GM19239 (cell line): ENCODE measurements around the gene CPSF3.

Experiments
- DNase-seq: peaks from one replicate; pipeline ENCODE4 v3.0.0; 2011; ENCODE audit warnings: low spot score; ENCODE audit not compliant: insufficient read length
- FAIRE-seq: peaks from 2 replicates; lab custom pipeline; 2011; peaks lifted over from hg19 to GRCh38; lab: Jason Lieb, UNC

The CPSF3 gene

GRCh38 chr2:9423100-9423921 is at the start of gene CPSF3, which contains the start of gene ITGB1BP1:
Gene CPSF3, plus strand, starts transcription at chr2:9423654. Its CDS starts 120 bp downstream, at chr2:9423774.
Gene ITGB1BP1, minus strand, starts transcription at chr2:9423528. Its CDS starts 4,831 bp downstream, at chr2:9418697.
- FAIRE-seq (peak; percentile 96), DNase-seq (peak; percentile 97)

DNA sequence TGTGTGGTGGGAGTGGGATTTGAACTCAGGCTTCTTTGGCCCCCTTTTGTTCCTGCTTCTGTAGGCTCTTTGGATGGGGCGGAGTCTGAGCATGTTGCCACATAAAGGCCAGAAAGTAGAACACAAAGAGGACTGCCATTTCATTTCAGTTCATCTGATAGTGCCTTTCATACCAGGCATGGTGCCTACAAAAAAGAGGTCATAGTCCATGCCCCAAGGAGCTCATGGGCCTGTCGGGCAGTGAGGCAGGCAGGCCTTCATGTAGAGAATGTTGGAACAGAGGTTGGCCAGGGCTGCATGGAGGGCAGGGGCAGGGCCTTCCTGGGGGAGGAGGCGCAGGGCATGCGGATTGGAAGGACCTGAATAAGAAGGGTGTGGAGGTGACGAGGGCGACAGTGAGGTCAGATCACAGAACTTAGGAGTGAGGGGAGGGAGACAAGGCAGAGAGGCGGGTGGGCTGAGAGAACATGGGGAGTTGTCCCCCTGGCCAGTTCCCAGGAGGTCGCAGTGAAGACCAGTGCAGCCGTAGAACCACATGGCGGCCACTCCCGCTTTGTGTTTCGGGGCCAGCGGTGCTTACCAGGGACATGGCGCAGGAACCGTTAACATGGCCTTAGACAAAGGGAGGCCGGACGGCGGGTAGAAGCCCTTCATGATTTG is 49.3 kb upstream of the CPSF3 start:
- FAIRE-seq (no peak), DNase-seq (no peak)

GRCh38 chr2:9375857-9376428 is 47.5 kb upstream of the CPSF3 start:
- no peak for FAIRE-seq
- no peak for DNase-seq

DNA sequence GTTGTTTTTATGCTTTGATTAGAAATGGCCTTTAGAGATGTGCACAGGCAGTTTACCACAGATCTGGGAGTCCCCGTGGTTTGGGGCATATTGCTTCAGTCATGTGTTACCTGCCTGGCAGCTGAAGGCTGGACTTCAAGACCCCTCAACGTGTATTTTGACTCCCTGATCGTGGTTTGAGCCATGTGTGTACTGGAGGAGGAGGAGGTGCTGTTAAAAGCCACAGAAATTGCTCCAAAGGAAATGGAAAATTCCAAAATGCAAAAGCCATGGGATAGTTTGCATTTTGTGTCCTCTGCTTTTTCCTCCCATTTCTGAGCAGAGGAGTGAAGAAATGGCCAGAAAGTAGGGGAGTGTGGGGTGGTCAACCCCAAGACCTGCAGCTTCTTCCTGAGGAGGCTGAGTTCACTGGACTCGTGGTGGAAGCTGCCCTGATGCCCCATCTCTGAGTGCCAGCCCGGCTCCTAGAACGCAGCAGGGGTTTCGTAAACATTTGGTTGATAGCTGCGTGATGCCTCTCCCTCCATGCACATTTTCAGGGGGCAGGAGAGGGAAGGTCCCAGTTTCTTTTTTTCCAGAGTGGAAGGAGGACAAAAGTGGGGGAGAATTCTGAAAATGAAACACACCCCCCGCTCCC is 45.9 kb upstream of the CPSF3 start:
- DNase-seq: no peak
- no peak for FAIRE-seq

- no peak for FAIRE-seq
- no peak for DNase-seq
These were observed 44.7 kb upstream of the CPSF3 start for GRCh38 chr2:9378433-9379390.

- no peak for DNase-seq
- no peak for FAIRE-seq
These were observed 44.1 kb upstream of the CPSF3 start for GRCh38 chr2:9379391-9379755.

- no peak for DNase-seq
- FAIRE-seq: no peak
These were observed 42.5 kb upstream of the CPSF3 start for GRCh38 chr2:9380702-9381628.

DNA sequence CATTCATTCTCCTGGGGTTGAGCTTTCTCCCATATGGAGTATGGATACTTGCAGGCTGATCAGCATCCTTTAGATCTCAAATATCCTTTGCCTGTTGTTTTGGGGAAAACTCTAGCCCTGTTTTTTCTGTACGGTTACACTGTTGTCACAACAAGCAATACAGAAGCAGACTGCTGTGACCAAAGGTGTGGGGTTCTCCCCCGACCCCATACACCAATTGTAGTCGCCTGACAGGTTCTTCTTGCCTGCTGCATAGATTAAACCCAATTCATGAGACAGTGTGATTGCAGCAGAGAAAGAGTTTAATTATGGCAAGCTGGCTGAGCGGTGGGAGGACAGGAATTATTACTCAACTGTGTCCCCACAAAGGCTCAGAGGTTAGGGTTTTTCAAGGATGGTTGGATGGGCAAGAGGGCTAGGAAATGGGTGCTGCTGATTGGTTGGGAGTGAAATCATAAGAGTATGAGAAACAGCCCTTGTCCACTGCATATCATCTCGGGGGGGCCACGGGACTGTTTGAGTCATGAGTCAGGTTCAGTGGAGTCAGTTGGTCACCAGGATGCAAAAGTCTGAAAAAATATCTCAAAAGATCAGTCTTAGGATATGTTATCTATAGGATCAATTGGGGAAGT is 40.7 kb upstream of the CPSF3 start:
- FAIRE-seq (no peak), DNase-seq (no peak)

DNA sequence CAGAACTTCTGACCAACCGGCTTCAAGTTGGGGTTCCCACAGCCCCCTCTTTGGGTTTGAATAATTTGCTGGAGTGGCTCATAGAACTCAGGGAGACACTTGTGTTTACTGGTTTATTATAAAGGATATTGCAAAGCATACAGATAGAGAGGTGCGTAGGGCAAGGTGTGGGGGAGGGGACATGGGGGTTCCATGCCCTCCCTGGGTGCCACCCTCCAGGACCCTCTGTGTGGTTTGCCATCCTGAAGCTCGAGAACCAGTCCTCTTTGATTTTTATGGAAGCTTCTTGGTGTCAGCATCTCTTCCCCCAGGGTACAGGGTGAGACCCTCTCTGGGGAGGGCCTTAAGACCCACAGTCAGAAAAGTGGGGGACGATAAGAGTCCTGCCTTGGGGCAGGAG is 38.9 kb upstream of the CPSF3 start:
- FAIRE-seq (no peak), DNase-seq (no peak)

DNA sequence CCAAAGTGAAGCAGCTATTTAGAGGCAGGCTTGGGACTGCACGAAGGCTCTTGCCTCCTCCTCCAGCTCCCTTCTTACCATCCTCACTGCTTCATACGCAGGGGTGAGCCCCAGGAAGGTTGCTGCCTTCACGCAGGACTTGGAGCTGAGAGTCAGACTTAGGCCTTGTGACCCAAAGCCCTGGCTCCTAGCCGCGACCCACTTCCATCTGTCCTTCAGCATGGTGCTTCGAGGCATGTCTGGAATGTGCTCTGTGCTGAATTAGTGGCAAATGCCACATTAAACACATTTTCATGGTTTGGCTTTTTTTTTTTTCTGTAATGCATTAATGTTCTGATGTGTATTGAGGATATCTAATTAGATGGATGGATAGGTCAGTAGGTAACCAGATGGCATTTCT is 37.6 kb upstream of the CPSF3 start:
- FAIRE-seq: no peak
- no peak for DNase-seq

GRCh38 chr2:9388199-9388681 is 35.2 kb upstream of the CPSF3 start:
- no peak for FAIRE-seq

DNA sequence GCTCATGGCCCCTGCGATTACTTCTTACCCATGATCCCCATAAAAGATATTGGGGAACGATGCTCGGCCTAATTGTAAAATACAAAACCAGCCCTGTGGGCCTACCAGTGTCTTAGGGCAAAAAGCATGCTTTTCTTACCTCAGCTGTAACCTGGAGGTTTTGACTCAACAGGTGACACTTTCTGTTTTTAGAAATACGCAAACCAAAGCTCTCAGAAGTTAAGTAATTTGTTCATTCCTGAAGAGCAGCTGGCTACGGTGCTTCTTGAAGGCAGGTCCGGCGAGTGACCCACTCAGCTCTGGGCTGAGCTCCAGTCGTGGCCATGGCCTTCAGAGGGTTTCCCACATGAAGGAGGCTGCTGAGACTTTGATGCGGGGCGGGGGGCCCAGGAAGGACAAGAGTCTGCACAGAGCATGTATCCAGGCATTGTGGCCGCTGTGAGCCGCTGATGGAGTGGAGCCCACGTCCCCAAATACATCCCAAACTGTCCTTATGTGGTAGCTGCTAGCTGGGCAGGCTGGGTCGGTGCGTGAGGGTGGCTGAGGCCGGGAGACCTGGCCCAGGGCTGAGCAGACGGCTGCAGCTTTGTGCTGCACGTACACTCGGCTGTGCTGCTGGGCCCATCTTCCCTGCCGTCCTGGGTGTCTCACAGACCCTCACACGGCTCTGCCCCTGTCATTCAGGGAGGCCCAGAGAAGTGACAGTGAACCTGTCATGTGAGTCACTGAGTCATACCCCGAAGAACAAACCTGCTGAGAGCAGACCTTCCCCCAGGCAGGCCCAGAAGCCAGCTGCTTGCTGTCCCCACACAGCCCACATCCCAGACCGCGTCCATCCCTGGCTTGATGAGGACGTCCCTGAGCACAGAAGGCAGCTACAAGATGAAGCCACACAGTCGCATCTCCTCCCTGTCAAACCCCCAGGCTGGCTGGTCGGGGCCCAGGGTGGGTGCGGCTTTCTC is 34.2 kb upstream of the CPSF3 start:
- DNase-seq: no peak
- no peak for FAIRE-seq

More at GRCh38 chr2:9388199-9388681, 35.2 kb upstream of the CPSF3 start:
- no peak for DNase-seq

GRCh38 chr2:9390151-9390850 is 33.2 kb upstream of the CPSF3 start:
- DNase-seq (no peak), FAIRE-seq (no peak)

- DNase-seq (no peak), FAIRE-seq (no peak)
These were observed 32.5 kb upstream of the CPSF3 start for GRCh38 chr2:9390991-9391390.

- no peak for DNase-seq
- FAIRE-seq: no peak
These were observed 31.3 kb upstream of the CPSF3 start for GRCh38 chr2:9391961-9392720.
